ENCODE data around the gene FAM120A.

The FAM120A gene

GRCh38 chr9:93596399-93596798, 144.9 kb downstream of the FAM120A start:
- Histone ChIP-seq H3K27me3 (ENCODE audit: control insufficient read depth in 1 of 2, insufficient read depth in 2 of 2, low read length in 2 of 2) (no peaks in the 10 kb centered on the region), H3K9ac (ENCODE audit: low read depth in 1 of 2, low read length in 2 of 2) (no peak overlapping the region), H3K4me1 (ENCODE audit: control insufficient read depth in 1 of 2, insufficient read depth in 2 of 2, low read length in 2 of 2) (peaks cover 17 to 26% of the 10 kb centered on the region in 2 donors)

GRCh38 chr9:93597142-93597706, 145.7 kb downstream of the FAM120A start:
- Histone ChIP-seq H3K9me3 (ENCODE audit: control insufficient read depth in 1 of 2, low read length in 2 of 2) (no peaks in the 10 kb centered on the region), H3K4me1 (ENCODE audit: control insufficient read depth in 1 of 2, insufficient read depth in 2 of 2, low read length in 2 of 2) (peaks cover 17 to 26% of the 10 kb centered on the region in 2 donors), H3K27me3 (ENCODE audit: control insufficient read depth in 1 of 2, insufficient read depth in 2 of 2, low read length in 2 of 2) (no peaks in the 10 kb centered on the region), H3K9ac (ENCODE audit: low read depth in 1 of 2, low read length in 2 of 2) (no peak overlapping the region), H3K4me3 (ENCODE audit: low read depth in 1 of 2, low read length in 2 of 2) (no peak overlapping the region), H3K36me3 (ENCODE audit: control insufficient read depth in 1 of 2, insufficient read depth in 2 of 2, low read length in 2 of 2) (no peaks in the 10 kb centered on the region), H3K27ac (ENCODE audit: low read depth, low read length) (no peak overlapping the region)

More at GRCh38 chr9:93596399-93596798, 144.9 kb downstream of the FAM120A start:
- Histone ChIP-seq H3K36me3 (ENCODE audit: control insufficient read depth in 1 of 2, insufficient read depth in 2 of 2, low read length in 2 of 2) (no peaks in the 10 kb centered on the region), H3K4me3 (ENCODE audit: low read depth in 1 of 2, low read length in 2 of 2) (no peak overlapping the region), H3K27ac (ENCODE audit: low read depth, low read length) (no peak overlapping the region), H3K9me3 (ENCODE audit: control insufficient read depth in 1 of 2, low read length in 2 of 2) (no peaks in the 10 kb centered on the region)

- no peak overlapping the region for H3K9ac ChIP-seq (ENCODE audit: low read depth in 1 of 2, low read length in 2 of 2)
- H3K27ac ChIP-seq (ENCODE audit: low read depth, low read length) = no peak overlapping the region
- peaks cover 17 to 26% of the 10 kb centered on the region in 2 donors for H3K4me1 ChIP-seq (ENCODE audit: control insufficient read depth in 1 of 2, insufficient read depth in 2 of 2, low read length in 2 of 2)
- no peak overlapping the region for H3K4me3 ChIP-seq (ENCODE audit: low read depth in 1 of 2, low read length in 2 of 2)
- no peaks in the 10 kb centered on the region for H3K36me3 ChIP-seq (ENCODE audit: control insufficient read depth in 1 of 2, insufficient read depth in 2 of 2, low read length in 2 of 2)
- no peaks in the 10 kb centered on the region for H3K9me3 ChIP-seq (ENCODE audit: control insufficient read depth in 1 of 2, low read length in 2 of 2)
- H3K27me3 ChIP-seq (ENCODE audit: control insufficient read depth in 1 of 2, insufficient read depth in 2 of 2, low read length in 2 of 2) = no peaks in the 10 kb centered on the region
Observed at GRCh38 chr9:93597871-93598646, 146.6 kb downstream of the FAM120A start.

GRCh38 chr9:93598647-93599241, 147.3 kb downstream of the FAM120A start:
- H3K9me3 ChIP-seq (ENCODE audit: control insufficient read depth in 1 of 2, low read length in 2 of 2) = no peaks in the 10 kb centered on the region

GRCh38 chr9:93599571-93600403, 148.3 kb downstream of the FAM120A start:
- Histone ChIP-seq H3K27ac (ENCODE audit: low read depth, low read length) (no peak overlapping the region), H3K9ac (ENCODE audit: low read depth in 1 of 2, low read length in 2 of 2) (no peak overlapping the region), H3K4me1 (ENCODE audit: control insufficient read depth in 1 of 2, insufficient read depth in 2 of 2, low read length in 2 of 2) (peaks cover 12 to 15% of the 10 kb centered on the region in 2 donors), H3K36me3 (ENCODE audit: control insufficient read depth in 1 of 2, insufficient read depth in 2 of 2, low read length in 2 of 2) (no peaks in the 10 kb centered on the region), H3K27me3 (ENCODE audit: control insufficient read depth in 1 of 2, insufficient read depth in 2 of 2, low read length in 2 of 2) (no peaks in the 10 kb centered on the region), H3K9me3 (ENCODE audit: control insufficient read depth in 1 of 2, low read length in 2 of 2) (no peaks in the 10 kb centered on the region), H3K4me3 (ENCODE audit: low read depth in 1 of 2, low read length in 2 of 2) (no peak overlapping the region)

More at GRCh38 chr9:93598647-93599241, 147.3 kb downstream of the FAM120A start:
- H3K4me3 ChIP-seq (ENCODE audit: low read depth in 1 of 2, low read length in 2 of 2) = no peak overlapping the region
- no peaks in the 10 kb centered on the region for H3K36me3 ChIP-seq (ENCODE audit: control insufficient read depth in 1 of 2, insufficient read depth in 2 of 2, low read length in 2 of 2)
- no peak overlapping the region for H3K27ac ChIP-seq (ENCODE audit: low read depth, low read length)
- H3K4me1 ChIP-seq (ENCODE audit: control insufficient read depth in 1 of 2, insufficient read depth in 2 of 2, low read length in 2 of 2) = peaks cover 15 to 24% of the 10 kb centered on the region in 2 donors
- no peaks in the 10 kb centered on the region for H3K27me3 ChIP-seq (ENCODE audit: control insufficient read depth in 1 of 2, insufficient read depth in 2 of 2, low read length in 2 of 2)
- no peak overlapping the region for H3K9ac ChIP-seq (ENCODE audit: low read depth in 1 of 2, low read length in 2 of 2)

GRCh38 chr9:93600504-93600903, 149.0 kb downstream of the FAM120A start:
- Histone ChIP-seq H3K4me3 (ENCODE audit: low read depth in 1 of 2, low read length in 2 of 2) (no peak overlapping the region), H3K36me3 (ENCODE audit: control insufficient read depth in 1 of 2, insufficient read depth in 2 of 2, low read length in 2 of 2) (no peaks in the 10 kb centered on the region), H3K9me3 (ENCODE audit: control insufficient read depth in 1 of 2, low read length in 2 of 2) (no peaks in the 10 kb centered on the region), H3K9ac (ENCODE audit: low read depth in 1 of 2, low read length in 2 of 2) (no peak overlapping the region), H3K4me1 (ENCODE audit: control insufficient read depth in 1 of 2, insufficient read depth in 2 of 2, low read length in 2 of 2) (peaks cover 12 to 15% of the 10 kb centered on the region in 2 donors), H3K27ac (ENCODE audit: low read depth, low read length) (no peak overlapping the region), H3K27me3 (ENCODE audit: control insufficient read depth in 1 of 2, insufficient read depth in 2 of 2, low read length in 2 of 2) (no peaks in the 10 kb centered on the region)

- Histone ChIP-seq H3K4me3 (ENCODE audit: low read depth in 1 of 2, low read length in 2 of 2) (no peak overlapping the region), H3K27ac (ENCODE audit: low read depth, low read length) (no peak overlapping the region), H3K36me3 (ENCODE audit: control insufficient read depth in 1 of 2, insufficient read depth in 2 of 2, low read length in 2 of 2) (no peaks in the 10 kb centered on the region), H3K9me3 (ENCODE audit: control insufficient read depth in 1 of 2, low read length in 2 of 2) (peaks cover 0 to 2% of the 10 kb centered on the region in 2 donors), H3K9ac (ENCODE audit: low read depth in 1 of 2, low read length in 2 of 2) (no peak overlapping the region), H3K27me3 (ENCODE audit: control insufficient read depth in 1 of 2, insufficient read depth in 2 of 2, low read length in 2 of 2) (no peaks in the 10 kb centered on the region), H3K4me1 (ENCODE audit: control insufficient read depth in 1 of 2, insufficient read depth in 2 of 2, low read length in 2 of 2) (peaks cover 12 to 15% of the 10 kb centered on the region in 2 donors)
Observed at GRCh38 chr9:93601063-93601462, 149.6 kb downstream of the FAM120A start.

- Histone ChIP-seq H3K9ac (ENCODE audit: low read depth in 1 of 2, low read length in 2 of 2) (no peak overlapping the region), H3K4me3 (ENCODE audit: low read depth in 1 of 2, low read length in 2 of 2) (no peak overlapping the region), H3K4me1 (ENCODE audit: control insufficient read depth in 1 of 2, insufficient read depth in 2 of 2, low read length in 2 of 2) (peaks cover 12 to 15% of the 10 kb centered on the region in 2 donors), H3K27ac (ENCODE audit: low read depth, low read length) (no peak overlapping the region), H3K36me3 (ENCODE audit: control insufficient read depth in 1 of 2, insufficient read depth in 2 of 2, low read length in 2 of 2) (no peaks in the 10 kb centered on the region), H3K9me3 (ENCODE audit: control insufficient read depth in 1 of 2, low read length in 2 of 2) (peaks cover 0 to 3% of the 10 kb centered on the region in 2 donors), H3K27me3 (ENCODE audit: control insufficient read depth in 1 of 2, insufficient read depth in 2 of 2, low read length in 2 of 2) (no peaks in the 10 kb centered on the region)
Observed at GRCh38 chr9:93601666-93602065, 150.2 kb downstream of the FAM120A start.

- Histone ChIP-seq H3K27ac (ENCODE audit: low read depth, low read length) (no peak overlapping the region), H3K27me3 (ENCODE audit: control insufficient read depth in 1 of 2, insufficient read depth in 2 of 2, low read length in 2 of 2) (no peaks in the 10 kb centered on the region), H3K9ac (ENCODE audit: low read depth in 1 of 2, low read length in 2 of 2) (no peak overlapping the region), H3K9me3 (ENCODE audit: control insufficient read depth in 1 of 2, low read length in 2 of 2) (peaks cover 0 to 3% of the 10 kb centered on the region in 2 donors), H3K4me3 (ENCODE audit: low read depth in 1 of 2, low read length in 2 of 2) (no peak overlapping the region), H3K36me3 (ENCODE audit: control insufficient read depth in 1 of 2, insufficient read depth in 2 of 2, low read length in 2 of 2) (no peaks in the 10 kb centered on the region), H3K4me1 (ENCODE audit: control insufficient read depth in 1 of 2, insufficient read depth in 2 of 2, low read length in 2 of 2) (peaks cover 12 to 15% of the 10 kb centered on the region in 2 donors)
Observed at GRCh38 chr9:93603011-93603410, 151.5 kb downstream of the FAM120A start.

Measured in duodenal mucosa (tissue), 2 donors.